NCI-H345 treated with DMSO at 0.1 percent for 48 hours (cell line): ENCODE data around the gene MSLN.
"Not testable (repeated sequence)": the region's sequence is repeated elsewhere in the genome, so short reads cannot be mapped to it uniquely, and the experiment has no call there.

Source experiments
- DNase-seq: peaks from one replicate; lab custom pipeline; 2025; ENCODE audit not compliant: unreplicated experiment; lab: John Stamatoyannopoulos, UW

Gene MSLN

GRCh38 chr16:734208-734980 lies 26.1 kb upstream of the MSLN start:
- DNase-seq, result no peak

GRCh38 chr16:734981-735881 lies 25.3 kb upstream of the MSLN start:
- no peak for DNase-seq

- DNase-seq, result no peak
Observed at GRCh38 chr16:735982-736453, 24.5 kb upstream of the MSLN start.

- no peak for DNase-seq
Observed at GRCh38 chr16:736936-737481, 23.5 kb upstream of the MSLN start.

GRCh38 chr16:739560-740458 lies 20.7 kb upstream of the MSLN start:
- DNase-seq, result no peak

- DNase-seq, result no peak
Observed at GRCh38 chr16:740459-740763, 20.1 kb upstream of the MSLN start.

- peak; percentile 75 for DNase-seq
Observed at GRCh38 chr16:740764-741505, 19.6 kb upstream of the MSLN start, which contains the start of gene CIAO3. Gene CIAO3 (minus strand): TSS chr16:740997. CDS start chr16:740985, 12 bp downstream.

GRCh38 chr16:741986-742629 lies 18.4 kb upstream of the MSLN start:
- DNase-seq, result no peak

- DNase-seq, result not testable (repeated sequence)
Observed at GRCh38 chr16:742894-743293, 17.6 kb upstream of the MSLN start.

GRCh38 chr16:743794-744500 lies 16.6 kb upstream of the MSLN start:
- DNase-seq, result no peak

- DNase-seq, result no peak
Observed at GRCh38 chr16:745739-746138, 14.8 kb upstream of the MSLN start.

GRCh38 chr16:746637-747036 lies 13.9 kb upstream of the MSLN start:
- no peak for DNase-seq

- DNase-seq, result no peak
Observed at GRCh38 chr16:747978-748746, 12.4 kb upstream of the MSLN start.

GRCh38 chr16:749010-749409 lies 11.5 kb upstream of the MSLN start:
- DNase-seq, result no peak

GRCh38 chr16:750485-750884 lies 10.0 kb upstream of the MSLN start:
- no peak for DNase-seq

- DNase-seq, result no peak
Observed at GRCh38 chr16:751152-752006, 9.2 kb upstream of the MSLN start.

GRCh38 chr16:752007-752312 lies 8.6 kb upstream of the MSLN start:
- DNase-seq, result no peak
